Lower lobe of right lung (tissue), 2 donors: ENCODE data around the gene SCAPER. TPM values are rescaled to one million over a fixed set of nuclear protein-coding genes. Genes with fewer than 3 reads are reported as not detected.
"Not testable (repeated sequence)": the region's sequence is repeated elsewhere in the genome, so short reads cannot be mapped to it uniquely, and the experiment has no call there.

Source experiments
- ATAC-seq, 2 donors: fragments of 200-7000 bp; cut with Tn5 transposase; one replicate each; pipeline ENCODE4 v1.9.1; 2020 to 2022; ENCODE audit warnings: mild to moderate bottlenecking in 2 of 2, moderate library complexity in 2 of 2
- DNase-seq: peaks from one replicate; pipeline ENCODE4 v3.0.0-alpha.2; 2020
- H3K27ac ChIP-seq: fragments of 200-600 bp; one replicate; pipeline ENCODE4 v1.8.0; 2022
- H3K27me3 ChIP-seq: fragments of 200-600 bp; one replicate; pipeline ENCODE4 v1.8.0; 2022; ENCODE audit warnings: low read depth
- H3K36me3 ChIP-seq: fragments of 200-600 bp; one replicate; pipeline ENCODE4 v1.8.0; 2022; ENCODE audit warnings: mild to moderate bottlenecking
- H3K4me1 ChIP-seq: fragments of 200-600 bp; one replicate; pipeline ENCODE4 v1.8.0; 2022
- H3K4me3 ChIP-seq: fragments of 200-600 bp; one replicate; pipeline ENCODE4 v1.8.0; 2022; ENCODE audit warnings: mild to moderate bottlenecking
- H3K9me3 ChIP-seq: fragments of 200-600 bp; one replicate; pipeline ENCODE4 v1.8.0; 2022
- intact Hi-C: fragments of 100-400 bp; cut with DNase I; formaldehyde crosslinking; loops from one replicate; pipeline ENCODE4 v1.11.0; 2022
- total RNA-seq: library from RNA; stranded (reverse); fragmentation: NEBNext Ultra II Directional; extraction: Animal tissue kit (Norgen Biotek cat#: 25700); gene quantifications from one replicate; pipeline ENCODE4 v1.2.1, GENCODE V29; 2021
- TF ChIP-seq, protein P1 (sequence below): fragments of 200-600 bp; IDR thresholded peaks from one replicate; pipeline ENCODE4 v1.8.0; 2022; ENCODE audit warnings: antibody characterized with exemption, mild to moderate bottlenecking
- donor health status: DM: no; HTN: yes; CAD: no; lungs with severe emphysema.

The SCAPER gene
- total RNA-seq, 1 donor from 2014 or later = 34.2 TPM

DNA sequence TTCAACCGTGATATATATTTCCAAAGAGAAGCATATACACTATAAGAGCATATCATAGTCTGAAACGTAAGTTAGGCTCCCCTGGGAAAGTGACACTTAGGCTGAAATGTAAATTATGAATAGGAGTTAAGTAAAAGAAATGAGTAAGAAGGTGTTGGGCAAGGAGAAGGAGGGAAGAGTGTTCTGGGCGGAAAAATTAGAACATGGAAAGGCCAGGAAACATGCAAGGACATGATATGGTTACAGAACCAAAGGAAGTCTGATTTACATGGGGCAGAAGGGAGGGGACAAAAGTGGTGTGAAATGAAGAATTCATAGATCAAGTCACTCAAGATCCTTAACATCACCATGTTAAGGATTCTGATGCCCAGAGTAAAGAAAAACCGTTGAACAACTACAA is 75.2 kb downstream of the SCAPER start:
- TF ChIP-seq, protein P1, sequence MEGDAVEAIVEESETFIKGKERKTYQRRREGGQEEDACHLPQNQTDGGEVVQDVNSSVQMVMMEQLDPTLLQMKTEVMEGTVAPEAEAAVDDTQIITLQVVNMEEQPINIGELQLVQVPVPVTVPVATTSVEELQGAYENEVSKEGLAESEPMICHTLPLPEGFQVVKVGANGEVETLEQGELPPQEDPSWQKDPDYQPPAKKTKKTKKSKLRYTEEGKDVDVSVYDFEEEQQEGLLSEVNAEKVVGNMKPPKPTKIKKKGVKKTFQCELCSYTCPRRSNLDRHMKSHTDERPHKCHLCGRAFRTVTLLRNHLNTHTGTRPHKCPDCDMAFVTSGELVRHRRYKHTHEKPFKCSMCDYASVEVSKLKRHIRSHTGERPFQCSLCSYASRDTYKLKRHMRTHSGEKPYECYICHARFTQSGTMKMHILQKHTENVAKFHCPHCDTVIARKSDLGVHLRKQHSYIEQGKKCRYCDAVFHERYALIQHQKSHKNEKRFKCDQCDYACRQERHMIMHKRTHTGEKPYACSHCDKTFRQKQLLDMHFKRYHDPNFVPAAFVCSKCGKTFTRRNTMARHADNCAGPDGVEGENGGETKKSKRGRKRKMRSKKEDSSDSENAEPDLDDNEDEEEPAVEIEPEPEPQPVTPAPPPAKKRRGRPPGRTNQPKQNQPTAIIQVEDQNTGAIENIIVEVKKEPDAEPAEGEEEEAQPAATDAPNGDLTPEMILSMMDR = no peak
- DNase-seq (no peak), ATAC-seq (no peak)
- H3K4me1 ChIP-seq = no peaks in the 10 kb centered on the region
- no peaks in the 10 kb centered on the region for H3K36me3 ChIP-seq
- no peak overlapping the region for H3K4me3 ChIP-seq
- peaks cover 9% of the 10 kb centered on the region for H3K9me3 ChIP-seq
- H3K27me3 ChIP-seq = no peaks in the 10 kb centered on the region
- H3K27ac ChIP-seq = no peak overlapping the region
- intact Hi-C loops = no loop called here

DNA sequence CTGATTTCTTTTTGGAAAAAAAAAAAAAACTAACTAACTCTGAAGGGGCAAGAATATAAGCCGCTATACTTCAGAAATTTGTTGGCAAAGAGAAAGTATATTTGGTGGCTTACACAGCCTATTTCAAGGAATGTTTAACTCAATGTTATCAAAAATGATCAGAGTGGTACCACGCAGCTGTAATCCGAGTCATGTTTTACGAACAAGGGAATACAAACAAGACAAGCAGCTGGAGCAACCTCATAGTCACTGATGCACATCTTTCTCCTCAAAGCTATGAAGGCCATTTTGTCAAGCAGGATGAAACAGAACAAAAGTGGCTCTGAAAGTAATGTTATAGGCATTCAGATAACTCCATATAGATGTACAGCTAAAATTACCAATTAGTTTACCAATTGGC is 81.2 kb downstream of the SCAPER start:
- Histone ChIP-seq H3K27me3 (no peaks in the 10 kb centered on the region), H3K4me1 (no peaks in the 10 kb centered on the region), H3K36me3 (no peaks in the 10 kb centered on the region), H3K27ac (no peak overlapping the region), H3K9me3 (no peaks in the 10 kb centered on the region), H3K4me3 (no peak overlapping the region)
- ATAC-seq (no peak), DNase-seq (no peak)
- TF ChIP-seq, protein P1 = no peak
- intact Hi-C loops = no loop called here

DNA sequence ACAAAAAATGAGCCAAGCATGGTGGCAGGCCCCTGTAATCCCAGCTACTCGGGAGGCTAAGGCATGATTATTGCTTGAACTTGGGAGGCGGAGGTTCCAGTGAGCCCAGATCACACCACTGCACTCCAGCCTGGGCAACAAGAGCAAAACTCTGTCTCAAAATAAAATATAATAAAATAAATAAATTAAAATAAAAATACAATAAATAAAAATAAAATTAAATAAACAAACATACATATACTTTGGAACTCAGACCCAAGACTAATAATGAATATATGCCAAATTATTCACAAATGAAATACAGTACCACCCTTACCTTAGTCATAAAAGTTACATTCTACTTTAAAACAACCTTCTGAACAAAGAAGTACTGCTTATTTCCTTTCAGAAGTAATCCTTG is 81.8 kb downstream of the SCAPER start:
- Histone ChIP-seq H3K27ac (no peak overlapping the region), H3K4me1 (no peaks in the 10 kb centered on the region), H3K36me3 (no peaks in the 10 kb centered on the region), H3K4me3 (no peak overlapping the region), H3K27me3 (no peaks in the 10 kb centered on the region), H3K9me3 (no peaks in the 10 kb centered on the region)
- ATAC-seq (no peak), DNase-seq (no peak)
- intact Hi-C loops = no loop called here
- TF ChIP-seq, protein P1 = no peak

DNA sequence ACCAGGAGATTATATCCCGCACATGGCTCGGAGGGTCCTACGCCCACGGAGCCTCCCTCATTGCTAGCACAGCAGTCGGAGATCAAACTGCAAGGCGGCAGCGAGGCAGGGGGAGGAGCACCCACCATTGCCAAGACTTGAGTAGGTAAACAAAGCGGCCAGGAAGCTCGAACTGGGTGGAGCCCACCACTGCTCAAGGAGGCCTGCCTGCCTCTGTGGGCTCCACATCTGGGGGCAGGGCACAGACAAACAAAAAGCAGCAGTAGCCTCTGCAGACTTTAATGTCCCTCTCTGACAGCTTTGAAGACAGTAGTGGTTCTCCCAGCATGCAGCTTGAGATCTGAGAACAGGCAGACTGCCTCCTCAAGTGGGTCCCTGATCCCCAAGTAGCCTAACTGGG is 86.2 kb downstream of the SCAPER start:
- H3K4me3 ChIP-seq, intact Hi-C loops, DNase-seq, H3K4me1 ChIP-seq, H3K36me3 ChIP-seq, H3K9me3 ChIP-seq, ATAC-seq, H3K27me3 ChIP-seq, H3K27ac ChIP-seq: not testable (repeated sequence)

DNA sequence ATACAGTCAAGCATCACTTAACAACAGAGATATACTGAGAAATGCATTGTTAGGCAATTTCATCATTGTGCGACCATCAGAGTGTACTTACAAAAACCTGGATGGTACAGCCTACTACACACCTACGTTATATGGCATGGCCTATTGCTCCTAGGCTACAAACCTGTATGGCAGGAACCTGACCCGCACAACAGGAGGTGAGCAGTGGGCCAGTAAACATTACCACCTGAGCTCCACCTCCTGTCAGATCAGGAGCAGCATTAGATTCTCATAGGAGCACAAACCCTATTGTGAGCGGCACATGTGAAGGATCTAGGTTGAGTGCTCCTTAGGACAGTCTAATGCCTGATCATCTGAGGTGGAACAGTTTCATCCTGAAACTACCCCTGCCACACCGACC is 89.7 kb downstream of the SCAPER start:
- intact Hi-C loops = no loop called here
- Histone ChIP-seq H3K4me3 (no peak overlapping the region), H3K36me3 (no peaks in the 10 kb centered on the region), H3K9me3 (no peaks in the 10 kb centered on the region), H3K27me3 (no peaks in the 10 kb centered on the region), H3K4me1 (no peaks in the 10 kb centered on the region), H3K27ac (no peak overlapping the region)
- ATAC-seq (no peak), DNase-seq (no peak)
- TF ChIP-seq, protein P1 = no peak

DNA sequence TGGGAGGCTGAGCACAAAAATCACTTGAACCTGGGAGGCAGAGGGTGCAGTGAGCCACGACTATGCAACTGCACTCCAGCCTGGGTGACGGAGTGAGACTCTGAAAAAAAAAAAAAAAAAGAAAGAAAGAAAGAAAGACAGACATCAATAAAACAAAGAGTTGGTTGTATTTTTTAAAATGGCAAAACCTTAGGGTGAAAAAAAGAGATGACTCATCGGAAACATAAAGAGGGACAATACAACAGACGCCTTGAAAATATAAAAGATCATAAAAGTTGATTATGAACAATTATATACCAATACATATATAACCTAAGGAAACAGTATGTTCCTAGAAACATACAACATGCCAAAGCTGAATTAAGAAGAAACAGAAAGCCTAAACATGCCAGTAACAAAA is 92.8 kb downstream of the SCAPER start:
- TF ChIP-seq, protein P1 = no peak
- no peaks in the 10 kb centered on the region for H3K9me3 ChIP-seq
- ATAC-seq = no peak

More for the DNA sequence above, 92.8 kb downstream of the SCAPER start:
- DNase-seq = no peak
- Histone ChIP-seq H3K27me3 (no peaks in the 10 kb centered on the region), H3K36me3 (no peaks in the 10 kb centered on the region), H3K27ac (no peak overlapping the region), H3K4me1 (no peaks in the 10 kb centered on the region), H3K4me3 (no peak overlapping the region)
- intact Hi-C loops = no loop called here
